Spleen (tissue), 11 donors: Measurements from ENCODE around the gene PAFAH1B1. TPM values are rescaled to one million over a fixed set of nuclear protein-coding genes. Genes with fewer than 3 reads are reported as not detected.

Experiments used
- DNase-seq: peaks from one replicate; pipeline ENCODE4 v3.0.0-alpha.2; 2020
- H3K27ac ChIP-seq, 8 donors: fragments of 200-600 bp; sonication (generic) in 7 of 8; 1 replicate in 4 of 8; 2 replicates in 4 of 8; pipeline versions ENCODE4 v1.5.0 to v1.8.0; 2016 to 2021; ENCODE audit warnings: inconsistent platforms in 4 of 8, mild to moderate bottlenecking in 4 of 8, moderate library complexity in 1 of 8
- H3K27me3 ChIP-seq, 7 donors: fragments of 200-600 bp; sonication (generic) in 6 of 7; replicated peaks in 1 of 7; 1 replicate in 4 of 7; 2 replicates in 3 of 7; pipeline versions ENCODE4 v1.5.0 to v1.8.0; 2016 to 2021; ENCODE audit warnings: inconsistent platforms in 3 of 7, mild to moderate bottlenecking in 1 of 7
- H3K36me3 ChIP-seq, 6 donors: fragments of 200-600 bp; sonication (generic) in 5 of 6; 1 replicate in 4 of 6; 2 replicates in 2 of 6; pipeline versions ENCODE4 v1.5.0 to v1.8.0; 2016 to 2021; ENCODE audit warnings: inconsistent platforms in 2 of 6
- H3K4me1 ChIP-seq, 6 donors: fragments of 200-600 bp; sonication (generic) in 5 of 6; 1 replicate in 3 of 6; 2 replicates in 3 of 6; pipeline versions ENCODE4 v1.5.0 to v1.8.0; 2016 to 2021; ENCODE audit warnings: inconsistent platforms in 3 of 6
- H3K4me3 ChIP-seq, 8 donors: fragments of 200-600 bp; sonication (generic) in 7 of 8; 1 replicate in 4 of 8; 2 replicates in 4 of 8; pipeline versions ENCODE4 v1.5.0 to v1.8.0; 2016 to 2021; ENCODE audit warnings: inconsistent platforms in 4 of 8, mild to moderate bottlenecking in 4 of 8, moderate library complexity in 2 of 8
- H3K9me3 ChIP-seq, 8 donors: fragments of 200-600 bp; sonication (generic) in 7 of 8; 1 replicate in 4 of 8; 2 replicates in 4 of 8; pipeline versions ENCODE4 v1.5.0 to v1.8.0; 2016 to 2021; ENCODE audit warnings: inconsistent platforms in 4 of 8
- POLR2A ChIP-seq, 3 donors: fragments of 450-650 bp; IDR thresholded peaks; one replicate each; pipeline ENCODE4 v1.5.1; 2017; ENCODE audit warnings: antibody characterized with exemption in 3 of 3, mild to moderate bottlenecking in 1 of 3
- POLR2AphosphoS5 ChIP-seq, 3 donors: sonication (generic); formaldehyde crosslinking; IDR thresholded peaks; one replicate each; pipeline ENCODE4 v1.5.1; 2017; ENCODE audit warnings: antibody characterized with exemption in 3 of 3
- WGBS, 5 donors: extraction: QIAGEN DNeasy Blood & Tissue Kit in 3 of 5; methylation state at CpG; one replicate each; pipeline versions ENCODE4 v1.1.5 to v1.1.7; 2013 to 2018; 5-methylcytosine and 5-hydroxymethylcytosine counted together
- intact Hi-C: fragments of 100-400 bp; cut with DNase I; formaldehyde crosslinking; loops from one replicate; pipeline ENCODE4 v1.15.0; 2023; ENCODE audit warnings: low total_unique reads
- polyA plus RNA-seq, 3 donors: library from polyadenylated mRNA; stranded (reverse); fragments of 200-250 nt; gene quantifications; one replicate each; pipeline ENCODE4 v1.2.1, GENCODE V29; 2013
- total RNA-seq, 7 donors: library from RNA; depleted of rRNA in 3 of 7; stranded (reverse); fragments of >200 nt in 3 of 7; fragmentation: NEBNext Ultra II Directional in 4 of 7; extraction: Animal tissue kit (Norgen Biotek cat#: 25700) in 4 of 7; gene quantifications; one replicate each; pipeline versions ENCODE4 v1.1.0 to v1.2.1, GENCODE V29; 2016 to 2021
- TF ChIP-seq, protein P1 (sequence below), 11 experiments: fragments of 200-600 bp in 7 of 11; fragments of 450-650 bp in 4 of 11; sonication (generic) in 4 of 11; IDR thresholded peaks in 8 of 11; conservative IDR thresholded peaks in 3 of 11; 1 replicate in 7 of 11; 2 replicates in 4 of 11; pipeline versions ENCODE4 v1.4.0 to v1.8.0; 2016 to 2021; ENCODE audit warnings: antibody characterized with exemption in 11 of 11, inconsistent platforms in 4 of 11, mild to moderate bottlenecking in 1 of 11
- donor health status: healthy with polysubstance abuse.
- donor health status: DM: no; HTN: no; CAD: no; lungs with moderate emphysema.
- donor health status: DM: no; HTN: no; CAD: no.
- donor health status: Bipolar disorder and iron deficiency.
- donor health status: healthy.
- donor health status: DM: no; HTN: no; CAD: no.
- donor health status: DM: yes; HTN: yes; CAD: no.

PAFAH1B1 gene
- total and polyA plus RNA-seq, 10 donors = 20.8 to 175 (median 104) TPM

DNA sequence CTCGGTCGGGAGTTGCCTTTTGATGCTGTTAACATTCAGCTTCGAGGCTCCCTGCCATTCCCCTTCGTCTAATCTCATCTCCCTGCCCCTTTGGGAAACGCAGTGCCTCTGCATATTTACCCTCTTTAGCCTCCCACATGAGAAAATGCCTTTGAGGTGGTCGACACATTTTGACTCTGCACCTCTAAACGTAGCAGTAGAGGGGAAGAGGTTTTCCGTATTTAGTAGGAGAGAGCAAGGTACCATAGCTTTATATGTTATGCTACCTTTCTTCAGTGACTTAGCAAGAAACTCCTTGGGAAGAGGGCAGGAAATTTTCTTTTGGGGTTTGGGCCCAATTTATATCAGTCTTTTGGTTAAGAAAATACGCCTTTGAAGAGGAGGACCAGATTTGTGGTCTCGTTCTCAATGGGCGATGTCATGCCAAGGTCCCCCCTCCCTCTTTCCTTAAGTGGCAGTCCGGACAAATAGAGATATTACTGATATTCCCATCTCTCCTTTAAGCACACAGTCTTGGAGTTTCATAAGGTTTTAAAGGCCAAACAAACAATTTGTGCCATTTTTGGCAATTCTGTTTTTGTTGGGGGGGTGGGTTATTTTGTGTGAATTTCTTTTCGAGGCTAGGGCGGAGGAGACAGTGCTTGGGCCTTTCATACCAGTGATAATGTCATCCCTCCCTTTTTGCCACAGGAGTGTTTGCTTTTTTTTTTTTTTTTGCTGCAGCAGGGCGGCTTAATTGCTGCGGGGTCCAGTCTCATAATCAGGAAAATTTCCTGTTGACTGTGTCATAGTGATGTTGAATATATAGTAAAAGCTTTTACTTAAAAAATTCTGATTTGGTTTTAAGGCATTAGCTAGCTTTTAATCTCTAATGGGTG lies 1.5 kb downstream of the PAFAH1B1 start:
- 5 to 8% (median 7%) methylated on average over 16 of the region's 16 CpGs for WGBS, 5 donors
- Histone ChIP-seq H3K36me3 (no peaks in the 10 kb centered on the region), H3K27me3 (no peaks in the 10 kb centered on the region), H3K27ac (peak overlapping the region; percentile 98 to 100 (median 99)), H3K4me1 (peaks cover 41 to 68% (median 60%) of the 10 kb centered on the region in 6 donors), H3K9me3 (no peaks in the 10 kb centered on the region), H3K4me3 (peak overlapping the region; percentile 52 to 99 (median 90))
- intact Hi-C loops = loop anchor here (10.0 kb wide), 1 partner anchor 80 kb away; no protein-coding TSS in a partner anchor
- TF ChIP-seq POLR2AphosphoS5 (IDR thresholded peaks at IDR 0.05) (no peak), POLR2A (IDR thresholded peaks at IDR 0.05) (no peak)
- TF ChIP-seq, protein P1, sequence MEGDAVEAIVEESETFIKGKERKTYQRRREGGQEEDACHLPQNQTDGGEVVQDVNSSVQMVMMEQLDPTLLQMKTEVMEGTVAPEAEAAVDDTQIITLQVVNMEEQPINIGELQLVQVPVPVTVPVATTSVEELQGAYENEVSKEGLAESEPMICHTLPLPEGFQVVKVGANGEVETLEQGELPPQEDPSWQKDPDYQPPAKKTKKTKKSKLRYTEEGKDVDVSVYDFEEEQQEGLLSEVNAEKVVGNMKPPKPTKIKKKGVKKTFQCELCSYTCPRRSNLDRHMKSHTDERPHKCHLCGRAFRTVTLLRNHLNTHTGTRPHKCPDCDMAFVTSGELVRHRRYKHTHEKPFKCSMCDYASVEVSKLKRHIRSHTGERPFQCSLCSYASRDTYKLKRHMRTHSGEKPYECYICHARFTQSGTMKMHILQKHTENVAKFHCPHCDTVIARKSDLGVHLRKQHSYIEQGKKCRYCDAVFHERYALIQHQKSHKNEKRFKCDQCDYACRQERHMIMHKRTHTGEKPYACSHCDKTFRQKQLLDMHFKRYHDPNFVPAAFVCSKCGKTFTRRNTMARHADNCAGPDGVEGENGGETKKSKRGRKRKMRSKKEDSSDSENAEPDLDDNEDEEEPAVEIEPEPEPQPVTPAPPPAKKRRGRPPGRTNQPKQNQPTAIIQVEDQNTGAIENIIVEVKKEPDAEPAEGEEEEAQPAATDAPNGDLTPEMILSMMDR (IDR thresholded peaks at IDR 0.05 in 8 of 11, conservative IDR thresholded peaks at IDR 0.05 in 3 of 11) = no peak
- no peak for DNase-seq

DNA sequence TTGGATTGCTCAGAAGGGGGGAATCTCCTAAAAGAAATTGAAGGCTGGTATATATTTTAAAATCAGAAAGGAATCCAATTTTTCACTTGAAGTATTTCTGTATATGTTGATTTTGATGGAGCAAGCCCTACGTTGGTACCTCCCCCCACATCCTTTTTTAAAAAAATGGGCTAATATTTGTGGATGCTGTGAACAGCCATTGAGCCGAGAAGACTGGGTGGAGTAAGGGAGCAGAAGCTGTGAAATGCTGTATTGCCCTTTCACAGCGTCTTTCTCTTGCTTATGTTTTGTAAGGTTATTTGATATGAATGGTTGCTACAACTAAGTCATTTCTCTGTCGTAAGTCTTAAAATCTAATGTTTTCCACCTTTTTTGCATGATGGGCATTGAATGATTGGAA lies 2.3 kb downstream of the PAFAH1B1 start:
- Histone ChIP-seq H3K9me3 (no peaks in the 10 kb centered on the region), H3K4me1 (peaks cover 41 to 75% (median 64%) of the 10 kb centered on the region in 6 donors), H3K36me3 (no peaks in the 10 kb centered on the region), H3K4me3 (peak overlapping the region; percentile 52 to 99 (median 90)), H3K27me3 (no peaks in the 10 kb centered on the region), H3K27ac (peak overlapping the region in 4 of 8 donors; percentile 99 to 100 (median 100))
- intact Hi-C loops = loop anchor here (10.0 kb wide), 1 partner anchor 79 kb away; no protein-coding TSS in a partner anchor
- no peak for TF ChIP-seq POLR2AphosphoS5 (IDR thresholded peaks at IDR 0.05)
- TF ChIP-seq, protein P1 (IDR thresholded peaks at IDR 0.05 in 8 of 11, conservative IDR thresholded peaks at IDR 0.05 in 3 of 11) = no peak
- DNase-seq = no peak
- WGBS, 5 donors = 10 to 25% (median 20%) methylated on average over 4 of the region's 4 CpGs

- Histone ChIP-seq H3K4me3 (no peak overlapping the region), H3K4me1 (peaks cover 50 to 89% (median 78%) of the 10 kb centered on the region in 6 donors), H3K27ac (no peak overlapping the region), H3K27me3 (no peaks in the 10 kb centered on the region), H3K36me3 (no peaks in the 10 kb centered on the region), H3K9me3 (no peaks in the 10 kb centered on the region)
- WGBS, 5 donors = 85 to 90% (median 88%) methylated on average over 8 of the region's 8 CpGs
- DNase-seq = no peak
- TF ChIP-seq POLR2A (IDR thresholded peaks at IDR 0.05) = no peak
- intact Hi-C loops = loop anchor here (10.0 kb wide), 1 partner anchor 77 kb away; no protein-coding TSS in a partner anchor
These were observed 4.7 kb downstream of the PAFAH1B1 start for GRCh38 chr17:2598166-2598565.

GRCh38 chr17:2602597-2603017 lies 9.2 kb downstream of the PAFAH1B1 start:
- no peak overlapping the region for H3K4me3 ChIP-seq
- WGBS, 5 donors = 68 to 78% (median 74%) methylated on average over 6 of the region's 6 CpGs

More at GRCh38 chr17:2602597-2603017, 9.2 kb downstream of the PAFAH1B1 start:
- intact Hi-C loops = no loop called here
- DNase-seq = no peak
- TF ChIP-seq POLR2A (IDR thresholded peaks at IDR 0.05) (no peak), POLR2AphosphoS5 (IDR thresholded peaks at IDR 0.05) (no peak)
- TF ChIP-seq, protein P1 (IDR thresholded peaks at IDR 0.05 in 8 of 11, conservative IDR thresholded peaks at IDR 0.05 in 3 of 11) = no peak
- H3K27me3 ChIP-seq = no peaks in the 10 kb centered on the region
- H3K4me1 ChIP-seq = peaks cover 34 to 100% (median 89%) of the 10 kb centered on the region in 6 donors
- peaks cover 0 to 21% (median 0%) of the 10 kb centered on the region in 6 donors for H3K36me3 ChIP-seq
- no peaks in the 10 kb centered on the region for H3K9me3 ChIP-seq
- no peak overlapping the region for H3K27ac ChIP-seq
